CD4-positive, CD25-positive, alpha-beta regulatory T cell (primary cell): ENCODE measurements around the gene PPP1R15B. TPM values are rescaled to one million over a fixed set of nuclear protein-coding genes. Genes with fewer than 3 reads are reported as not detected.

Experiments used
- ATAC-seq, 2 donors: fragments of 150-1000 bp; cut with Tn5 transposase; one replicate each; pipeline ENCODE4 v1.10.0; 2021; ENCODE audit warnings: low read depth in 2 of 2, moderate number of reproducible peaks in 2 of 2, moderate library complexity in 1 of 2
- DNase-seq, 3 donors: peaks; one replicate each; pipeline versions ENCODE4 v3.0.0 to v3.0.0-alpha.2; 2012 to 2022; ENCODE audit warnings: mixed read lengths in 1 of 3
- H3K27ac ChIP-seq: one replicate; pipeline ENCODE4 v1.7.0; 2013; ENCODE audit warnings: mild to moderate bottlenecking, low read length; ENCODE audit not compliant: insufficient read depth, poor library complexity, severe bottlenecking
- H3K27me3 ChIP-seq: one replicate; pipeline ENCODE4 v1.7.0; 2013; ENCODE audit warnings: low read length; ENCODE audit not compliant: control insufficient read depth, insufficient read depth
- H3K36me3 ChIP-seq: one replicate; pipeline ENCODE4 v1.7.0; 2013; ENCODE audit warnings: mild to moderate bottlenecking, low read length, moderate library complexity; ENCODE audit not compliant: control insufficient read depth, insufficient read depth
- H3K4me1 ChIP-seq: 2 replicates; pipeline ENCODE4 v1.7.0; 2013; ENCODE audit warnings: mild to moderate bottlenecking, low read length; ENCODE audit not compliant: insufficient read depth, control insufficient read depth, poor library complexity, severe bottlenecking
- H3K4me3 ChIP-seq: one replicate; pipeline ENCODE4 v1.7.0; 2013; ENCODE audit warnings: low read depth, mild to moderate bottlenecking, low read length, moderate library complexity
- H3K9me3 ChIP-seq, 2 experiments: 1 replicate in 1 of 2; 2 replicates in 1 of 2; pipeline ENCODE4 v1.7.0; 2013; ENCODE audit warnings: low read length in 2 of 2, mild to moderate bottlenecking in 1 of 2, moderate library complexity in 1 of 2; ENCODE audit not compliant: control insufficient read depth in 2 of 2
- H3K27ac Mint-ChIP-seq, 3 donors: one replicate each; pipeline ENCODE4 v1.8.0; 2020 to 2022; ENCODE audit warnings: mild to moderate bottlenecking in 3 of 3, mixed read lengths in 3 of 3, moderate library complexity in 2 of 3
- H3K27me3 Mint-ChIP-seq: one replicate; pipeline ENCODE4 v1.8.0; 2022; ENCODE audit warnings: mild to moderate bottlenecking, mixed read lengths
- H3K36me3 Mint-ChIP-seq: one replicate; pipeline ENCODE4 v1.8.0; 2020; ENCODE audit warnings: mixed read lengths
- H3K4me1 Mint-ChIP-seq, 4 donors: one replicate each; pipeline ENCODE4 v1.8.0; 2020 to 2022; ENCODE audit warnings: mixed read lengths in 4 of 4, mild to moderate bottlenecking in 1 of 4
- H3K4me3 Mint-ChIP-seq, 4 donors: one replicate each; pipeline ENCODE4 v1.8.0; 2020 to 2022; ENCODE audit warnings: mild to moderate bottlenecking in 4 of 4, mixed read lengths in 4 of 4, moderate library complexity in 3 of 4
- H3K9me3 Mint-ChIP-seq, 7 donors: one replicate each; pipeline ENCODE4 v1.8.0; 2020 to 2022; ENCODE audit warnings: mixed read lengths in 7 of 7, mild to moderate bottlenecking in 3 of 7, moderate library complexity in 2 of 7
- polyA plus RNA-seq, 4 donors: library from polyadenylated mRNA; unstranded; fragments of 300-500 nt; fragmentation: Illumina TruSeq; gene quantifications; one replicate each; pipeline ENCODE4 v1.2.3, GENCODE V29; 2021
- total RNA-seq: library from RNA; stranded (reverse); gene quantifications from one replicate; pipeline ENCODE4 v1.2.3, GENCODE V29; 2022

Gene PPP1R15B
- total and polyA plus RNA-seq, 5 donors from 2014 or later: 13.2 to 239 (median 22.1) TPM

- peak overlapping the region; percentile 71 to 81 (median 80) for H3K27ac Mint-ChIP-seq
- Histone ChIP-seq H3K36me3 (peaks cover 8% of the 10 kb centered on the region), H3K27me3 (no peaks in the 10 kb centered on the region), H3K9me3 (no peaks in the 10 kb centered on the region), H3K4me3 (no peak overlapping the region), H3K27ac (no peak overlapping the region), H3K4me1 (peaks cover 19% of the 10 kb centered on the region)
- peaks cover 24% of the 10 kb centered on the region for H3K36me3 Mint-ChIP-seq
- H3K4me1 Mint-ChIP-seq: peaks cover 8 to 26% (median 19%) of the 10 kb centered on the region in 4 donors
- ATAC-seq: no peak
- DNase-seq: no peak
- no peak overlapping the region for H3K4me3 Mint-ChIP-seq
- no peaks in the 10 kb centered on the region for H3K27me3 Mint-ChIP-seq
- H3K9me3 Mint-ChIP-seq: no peaks in the 10 kb centered on the region
Measured at GRCh38 chr1:204448344-204448964, 36.8 kb upstream of the PPP1R15B start.

GRCh38 chr1:204447736-204448135, 36.1 kb upstream of the PPP1R15B start:
- H3K4me3 ChIP-seq: no peak overlapping the region
- H3K9me3 ChIP-seq: no peaks in the 10 kb centered on the region
- H3K27ac ChIP-seq: no peak overlapping the region
- no peak overlapping the region for H3K4me3 Mint-ChIP-seq
- peaks cover 22% of the 10 kb centered on the region for H3K36me3 Mint-ChIP-seq
- H3K27ac Mint-ChIP-seq: peak overlapping the region in 2 of 3 donors; percentile 20 to 69
- peaks cover 15% of the 10 kb centered on the region for H3K36me3 ChIP-seq
- no peaks in the 10 kb centered on the region for H3K27me3 ChIP-seq
- peaks cover under 1 to 19% (median 12%) of the 10 kb centered on the region in 4 donors for H3K4me1 Mint-ChIP-seq
- H3K27me3 Mint-ChIP-seq: no peaks in the 10 kb centered on the region
- peaks cover 13% of the 10 kb centered on the region for H3K4me1 ChIP-seq
- ATAC-seq (no peak), DNase-seq (no peak)
- no peaks in the 10 kb centered on the region for H3K9me3 Mint-ChIP-seq

- H3K9me3 ChIP-seq: no peaks in the 10 kb centered on the region
- H3K27me3 ChIP-seq: no peaks in the 10 kb centered on the region
- Mint-ChIP-seq H3K4me1 (peaks cover 0 to 16% (median 10%) of the 10 kb centered on the region in 4 donors), H3K9me3 (no peaks in the 10 kb centered on the region), H3K4me3 (no peak overlapping the region), H3K27ac (no peak overlapping the region), H3K36me3 (peaks cover 24% of the 10 kb centered on the region), H3K27me3 (no peaks in the 10 kb centered on the region)
- no peak for DNase-seq
- H3K4me1 ChIP-seq: peaks cover 8% of the 10 kb centered on the region
- peaks cover 21% of the 10 kb centered on the region for H3K36me3 ChIP-seq
- no peak overlapping the region for H3K27ac ChIP-seq
- H3K4me3 ChIP-seq: no peak overlapping the region
- no peak for ATAC-seq
Measured at GRCh38 chr1:204447190-204447589, 35.6 kb upstream of the PPP1R15B start.

- peak overlapping the region in 1 of 4 donors; percentile 21 for H3K4me3 Mint-ChIP-seq
Measured at GRCh38 chr1:204446413-204447111, 34.9 kb upstream of the PPP1R15B start.

GRCh38 chr1:204445860-204446412, 34.3 kb upstream of the PPP1R15B start:
- peak; percentile 20 to 45 (median 24) for DNase-seq
- Mint-ChIP-seq H3K4me3 (no peak overlapping the region), H3K27ac (peak overlapping the region in 1 of 3 donors; percentile 81), H3K9me3 (no peaks in the 10 kb centered on the region), H3K4me1 (peaks cover 0 to 10% (median 6%) of the 10 kb centered on the region in 4 donors), H3K27me3 (no peaks in the 10 kb centered on the region), H3K36me3 (peaks cover 34% of the 10 kb centered on the region)
- Histone ChIP-seq H3K4me3 (no peak overlapping the region), H3K9me3 (no peaks in the 10 kb centered on the region), H3K4me1 (peaks cover 8% of the 10 kb centered on the region), H3K36me3 (peaks cover 25% of the 10 kb centered on the region), H3K27me3 (no peaks in the 10 kb centered on the region), H3K27ac (no peak overlapping the region)
- ATAC-seq: peak in 1 of 2 donors; percentile 3

More at GRCh38 chr1:204446413-204447111, 34.9 kb upstream of the PPP1R15B start:
- no peaks in the 10 kb centered on the region for H3K27me3 Mint-ChIP-seq
- Histone ChIP-seq H3K9me3 (no peaks in the 10 kb centered on the region), H3K27ac (peak overlapping the region; percentile 28), H3K36me3 (peaks cover 25% of the 10 kb centered on the region), H3K27me3 (no peaks in the 10 kb centered on the region), H3K4me3 (no peak overlapping the region), H3K4me1 (peaks cover 8% of the 10 kb centered on the region)
- peak overlapping the region in 2 of 3 donors; percentile 81 to 92 for H3K27ac Mint-ChIP-seq
- ATAC-seq (peak; percentile 91 to 93), DNase-seq (peak; percentile 59 to 80 (median 76))
- H3K9me3 Mint-ChIP-seq: no peaks in the 10 kb centered on the region
- H3K36me3 Mint-ChIP-seq: peaks cover 30% of the 10 kb centered on the region
- peaks cover 0 to 12% (median 6%) of the 10 kb centered on the region in 4 donors for H3K4me1 Mint-ChIP-seq

- Mint-ChIP-seq H3K4me3 (no peak overlapping the region), H3K9me3 (no peaks in the 10 kb centered on the region), H3K36me3 (peaks cover 38% of the 10 kb centered on the region), H3K27me3 (no peaks in the 10 kb centered on the region), H3K27ac (peak overlapping the region in 1 of 3 donors; percentile 85), H3K4me1 (peaks cover 0 to 6% (median 4%) of the 10 kb centered on the region in 4 donors)
- Histone ChIP-seq H3K36me3 (peaks cover 32% of the 10 kb centered on the region), H3K4me1 (peaks cover 8% of the 10 kb centered on the region), H3K9me3 (no peaks in the 10 kb centered on the region), H3K27ac (no peak overlapping the region), H3K27me3 (no peaks in the 10 kb centered on the region), H3K4me3 (no peak overlapping the region)
- ATAC-seq: no peak
- DNase-seq: peak in 1 of 3 donors; percentile 28
Measured at GRCh38 chr1:204443871-204444581, 32.4 kb upstream of the PPP1R15B start.

GRCh38 chr1:204443260-204443619, 31.6 kb upstream of the PPP1R15B start:
- Histone ChIP-seq H3K4me3 (no peak overlapping the region), H3K27ac (no peak overlapping the region), H3K4me1 (peaks cover 8% of the 10 kb centered on the region), H3K36me3 (peaks cover 39% of the 10 kb centered on the region), H3K9me3 (no peaks in the 10 kb centered on the region), H3K27me3 (no peaks in the 10 kb centered on the region)
- Mint-ChIP-seq H3K36me3 (peaks cover 36% of the 10 kb centered on the region), H3K27ac (no peak overlapping the region), H3K4me1 (peaks cover 0 to 6% (median 4%) of the 10 kb centered on the region in 4 donors), H3K9me3 (no peaks in the 10 kb centered on the region), H3K4me3 (no peak overlapping the region), H3K27me3 (no peaks in the 10 kb centered on the region)
- ATAC-seq: no peak
- DNase-seq: no peak
